G401.6 (cell line): ENCODE measurements around the gene TMEM11.

Experiments
- FAIRE-seq: peaks from 2 replicates; lab custom pipeline; 2012; peaks lifted over from hg19 to GRCh38; lab: Jason Lieb, UNC

Gene TMEM11, protein sequence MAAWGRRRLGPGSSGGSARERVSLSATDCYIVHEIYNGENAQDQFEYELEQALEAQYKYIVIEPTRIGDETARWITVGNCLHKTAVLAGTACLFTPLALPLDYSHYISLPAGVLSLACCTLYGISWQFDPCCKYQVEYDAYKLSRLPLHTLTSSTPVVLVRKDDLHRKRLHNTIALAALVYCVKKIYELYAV

DNA sequence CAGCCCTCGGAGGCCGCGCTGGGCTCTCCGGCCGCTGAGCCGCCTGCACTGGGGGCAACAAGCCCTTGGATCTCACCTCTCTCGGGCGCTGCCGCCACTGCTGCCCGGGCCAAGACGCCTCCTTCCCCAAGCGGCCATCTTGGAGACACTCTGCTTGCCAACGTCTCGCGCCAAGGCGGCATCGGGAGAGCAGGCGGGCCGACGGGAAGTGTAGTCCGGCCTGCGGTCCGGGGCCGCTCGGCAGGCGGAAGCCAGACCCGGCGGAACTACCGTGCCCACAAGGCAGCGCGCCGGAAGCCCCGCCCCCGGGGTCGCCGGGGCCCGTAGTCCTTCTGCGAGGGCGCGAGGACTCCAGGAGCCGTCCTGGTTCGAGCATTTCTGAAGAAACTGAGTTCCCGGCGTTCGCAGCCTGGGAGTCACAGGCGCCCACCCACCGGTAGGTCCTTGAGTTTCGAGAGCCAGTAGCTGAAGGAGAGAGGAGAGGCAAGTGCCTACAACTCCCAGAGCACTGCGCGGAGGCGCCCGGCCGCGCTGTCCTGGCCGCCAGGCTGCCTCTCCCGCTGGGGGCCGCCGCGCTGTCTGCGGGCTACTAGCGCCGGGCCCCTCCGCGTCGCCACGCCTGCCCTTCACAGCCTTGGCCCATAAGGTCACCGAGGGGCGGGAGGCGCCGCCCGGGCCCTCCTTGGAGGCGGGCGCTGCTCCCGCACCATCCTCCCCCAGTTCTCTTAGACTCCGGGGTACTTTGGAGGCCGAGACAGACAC is at the start of gene TMEM11:
TMEM11 (minus strand) TSS at position 147 of the 762 bp plus-strand sequence; CDS start at position 138, 9 bp downstream.
- peak; percentile 50 for FAIRE-seq

- FAIRE-seq, result no peak
Measured at GRCh38 chr17:21263376-21263775, 49.4 kb upstream of the TMEM11 start.

DNA sequence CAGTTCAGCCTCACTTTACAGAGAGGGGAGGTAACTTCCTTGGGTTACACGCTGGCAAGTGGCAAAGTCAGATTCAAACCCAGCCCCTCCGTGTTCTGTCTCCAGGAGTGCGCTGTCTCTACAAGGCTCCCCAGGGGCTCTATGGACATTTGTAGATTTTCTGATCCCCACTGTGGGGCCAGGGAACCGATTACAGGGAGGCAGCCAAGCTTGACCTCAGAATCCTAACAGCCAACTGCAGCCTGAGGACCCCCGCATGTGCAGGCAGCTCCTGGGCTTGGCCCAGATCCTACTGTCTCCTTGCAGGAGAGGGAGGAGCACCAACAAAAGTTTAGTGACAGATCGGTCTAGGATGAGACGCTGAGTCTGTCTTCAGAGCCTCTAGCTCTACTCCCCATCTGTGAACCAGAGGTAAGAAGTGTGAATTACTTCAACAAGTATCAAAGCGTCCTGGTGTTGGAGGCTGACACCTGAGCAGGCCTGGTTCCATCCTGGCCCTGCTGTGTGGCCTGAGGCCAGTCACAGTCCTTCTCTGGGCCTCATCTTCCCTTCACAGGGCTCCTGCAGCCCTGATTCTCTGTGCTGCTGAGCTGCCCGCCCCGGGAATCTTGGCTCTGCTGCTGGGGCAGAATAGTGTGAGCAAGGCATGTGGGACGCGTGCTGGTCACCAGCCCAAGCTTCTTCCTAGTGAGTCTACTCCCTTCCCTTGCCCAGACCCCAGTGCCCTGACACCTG is 48.5 kb upstream of the TMEM11 start:
- no peak for FAIRE-seq

DNA sequence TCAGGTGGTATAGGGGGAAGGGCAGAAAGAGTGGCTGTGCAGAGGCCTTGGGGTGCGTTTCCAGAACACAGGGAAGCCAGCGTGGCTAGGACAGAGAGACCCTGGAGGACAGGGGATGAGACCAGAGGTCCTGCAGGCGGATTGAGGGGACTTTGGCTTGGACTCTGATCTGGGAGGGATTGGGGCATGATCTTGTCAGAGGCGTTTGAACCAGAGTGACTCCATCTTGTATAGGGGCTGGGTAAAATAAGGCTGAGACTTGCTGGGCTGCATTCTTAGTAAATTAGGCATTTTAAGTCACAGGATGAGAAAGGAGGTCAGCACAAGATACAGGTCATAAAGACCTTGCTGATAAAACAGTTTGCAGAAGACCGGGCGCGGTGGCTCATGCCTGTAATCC is 44.6 kb upstream of the TMEM11 start:
- FAIRE-seq, result no peak

GRCh38 chr17:21253646-21254441 is 39.9 kb upstream of the TMEM11 start:
- FAIRE-seq, result no peak

DNA sequence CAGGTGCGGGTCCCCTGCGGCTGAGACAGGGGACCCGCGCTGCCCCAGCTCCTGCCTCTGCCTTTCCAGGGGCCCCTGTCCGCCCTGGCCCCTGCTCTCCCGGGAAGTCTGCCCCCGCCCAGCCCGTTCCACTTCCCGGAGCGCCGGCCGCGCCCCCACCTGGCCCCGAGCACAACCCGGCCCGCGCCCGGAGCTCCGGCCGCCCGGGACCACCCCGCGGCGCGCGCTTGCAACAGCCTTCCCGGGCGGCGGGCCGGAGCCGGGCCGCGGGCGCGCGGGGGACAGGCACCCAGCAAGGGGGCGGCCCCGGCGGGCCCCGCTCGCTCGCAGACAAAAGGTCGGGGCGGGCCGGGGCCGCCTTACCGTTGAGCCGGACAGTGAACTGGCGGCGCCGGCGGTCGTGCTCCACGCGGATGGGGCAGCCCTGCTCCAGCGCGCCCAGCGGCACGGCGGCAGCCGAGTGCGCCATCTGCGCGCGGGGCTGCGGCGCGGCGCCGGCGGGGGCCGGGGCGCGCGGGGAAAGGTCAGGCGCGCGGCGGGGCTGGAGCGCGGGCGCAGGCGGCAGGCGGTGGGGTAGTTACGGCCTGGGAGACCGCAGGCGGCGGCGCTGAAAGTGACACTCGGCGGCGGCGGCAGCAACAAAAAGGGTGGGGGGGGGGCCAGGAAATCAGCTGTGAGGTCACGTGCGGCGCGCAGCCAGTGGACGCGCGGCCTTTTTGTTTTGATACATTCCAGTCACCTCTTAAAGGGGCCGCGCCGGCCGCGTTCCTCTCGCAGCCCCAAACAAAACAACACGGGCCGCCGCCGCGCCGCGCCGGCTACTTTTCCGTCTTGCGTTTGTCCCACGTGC is 39.1 kb upstream of the TMEM11 start, which contains the start of gene NATD1:
NATD1 (minus strand) TSS at position 615 of the 850 bp plus-strand sequence; CDS start at position 469, 146 bp downstream.
- FAIRE-seq, result no peak

DNA sequence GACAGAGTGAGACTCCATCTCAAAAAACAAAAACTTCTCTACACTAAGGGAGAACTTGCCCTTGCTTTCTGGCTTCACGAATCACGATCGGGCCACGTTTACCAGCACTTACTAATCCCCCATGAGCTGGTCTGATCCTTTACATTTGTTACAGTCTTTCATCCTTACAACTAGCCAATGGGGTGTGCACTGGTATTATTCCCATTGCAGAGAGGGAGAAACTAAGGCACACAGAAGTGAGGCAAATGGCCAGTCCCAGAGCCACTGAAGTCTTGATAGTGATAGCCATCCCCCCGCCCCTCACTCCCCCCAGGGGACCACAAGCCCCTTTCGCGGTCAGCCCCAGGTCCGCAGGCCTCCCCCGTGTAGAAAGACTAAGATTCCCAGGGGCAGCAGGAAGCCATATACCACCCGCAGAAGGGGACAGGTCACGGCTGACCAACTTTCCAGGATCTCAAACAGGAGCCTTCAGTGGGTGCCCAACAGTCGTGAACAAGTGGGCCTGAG is 38.4 kb upstream of the TMEM11 start:
- FAIRE-seq, result no peak

DNA sequence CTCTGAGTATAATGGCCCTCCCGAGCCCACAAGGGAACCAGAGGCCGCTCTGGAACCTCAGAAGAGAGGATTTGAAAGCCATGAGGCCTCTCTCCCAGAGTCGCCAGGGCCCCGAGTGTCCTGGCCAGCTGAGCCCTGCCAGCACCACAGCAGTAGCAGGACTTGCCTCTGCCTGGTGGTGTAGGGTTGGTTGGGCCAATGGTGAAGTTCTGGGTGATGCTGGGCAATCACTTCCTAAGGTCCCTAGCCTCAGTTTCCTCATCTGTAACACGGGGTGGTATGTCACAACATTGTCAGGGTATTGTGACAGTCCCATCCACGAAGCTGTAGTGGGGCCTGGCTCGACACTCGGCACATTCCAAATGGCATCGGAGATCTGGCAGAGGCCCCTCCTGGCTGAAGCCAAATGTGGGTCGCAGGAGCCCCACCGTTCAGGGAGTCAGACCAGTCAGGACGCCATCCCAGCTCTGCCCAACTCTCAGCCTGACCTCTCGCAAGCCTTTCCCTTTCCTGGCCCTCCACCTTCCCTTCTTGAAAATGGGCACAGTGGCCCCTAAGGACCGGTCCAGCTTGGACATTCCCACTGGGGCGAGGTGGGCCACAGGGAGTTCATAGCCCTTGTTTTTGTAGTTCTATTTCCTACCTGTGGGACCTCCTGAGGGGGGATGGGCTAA is 37.5 kb upstream of the TMEM11 start:
- FAIRE-seq, result no peak

- no peak for FAIRE-seq
Measured at GRCh38 chr17:21250854-21251253, 36.9 kb upstream of the TMEM11 start.

GRCh38 chr17:21249920-21250703 is 36.2 kb upstream of the TMEM11 start:
- no peak for FAIRE-seq

- FAIRE-seq, result no peak
Measured at GRCh38 chr17:21249086-21249795, 35.3 kb upstream of the TMEM11 start.

- FAIRE-seq, result no peak
Measured at GRCh38 chr17:21248500-21248899, 34.5 kb upstream of the TMEM11 start.

GRCh38 chr17:21247552-21248258 is 33.7 kb upstream of the TMEM11 start:
- no peak for FAIRE-seq

GRCh38 chr17:21246698-21247097 is 32.7 kb upstream of the TMEM11 start:
- FAIRE-seq, result no peak

GRCh38 chr17:21245639-21246084 is 31.7 kb upstream of the TMEM11 start:
- FAIRE-seq, result no peak

DNA sequence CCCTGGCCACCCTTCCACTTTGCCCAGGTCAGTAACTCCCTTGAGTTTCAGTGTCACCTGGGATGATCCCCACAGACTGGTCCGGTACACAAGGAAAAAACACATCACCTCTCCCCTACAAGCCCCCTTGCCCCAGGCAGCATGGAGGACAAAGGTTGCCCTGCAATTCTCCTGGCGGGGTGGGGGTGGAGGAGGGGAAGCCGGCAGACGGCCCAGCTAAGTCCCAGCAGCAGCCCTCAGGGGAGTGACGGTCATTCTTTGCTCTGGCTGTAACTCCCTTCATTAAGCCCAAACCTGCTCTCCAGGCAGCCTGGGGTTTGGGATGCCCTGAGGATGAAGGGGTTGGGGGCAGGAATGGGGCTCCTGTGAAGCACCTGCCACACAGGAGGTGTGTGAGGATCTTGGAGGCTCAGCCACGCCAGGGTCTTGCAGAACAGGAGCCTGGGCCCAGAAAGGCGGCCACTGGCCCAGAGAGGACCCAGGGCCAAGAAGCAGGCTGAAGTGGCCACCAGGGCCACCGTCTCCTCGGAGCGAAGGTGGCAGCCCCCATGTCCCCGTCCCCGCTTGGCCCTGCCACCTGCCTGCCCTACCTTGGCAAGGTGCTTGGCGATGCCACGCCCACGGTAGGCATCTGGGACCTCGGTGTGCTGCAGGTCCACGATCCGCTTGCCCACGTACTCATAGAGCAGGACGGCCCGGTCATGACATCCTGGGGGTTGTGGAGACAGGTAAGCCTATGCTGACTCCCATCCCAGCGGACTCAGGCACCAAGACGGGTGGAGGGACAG is 29.7 kb upstream of the TMEM11 start:
- FAIRE-seq, result no peak

DNA sequence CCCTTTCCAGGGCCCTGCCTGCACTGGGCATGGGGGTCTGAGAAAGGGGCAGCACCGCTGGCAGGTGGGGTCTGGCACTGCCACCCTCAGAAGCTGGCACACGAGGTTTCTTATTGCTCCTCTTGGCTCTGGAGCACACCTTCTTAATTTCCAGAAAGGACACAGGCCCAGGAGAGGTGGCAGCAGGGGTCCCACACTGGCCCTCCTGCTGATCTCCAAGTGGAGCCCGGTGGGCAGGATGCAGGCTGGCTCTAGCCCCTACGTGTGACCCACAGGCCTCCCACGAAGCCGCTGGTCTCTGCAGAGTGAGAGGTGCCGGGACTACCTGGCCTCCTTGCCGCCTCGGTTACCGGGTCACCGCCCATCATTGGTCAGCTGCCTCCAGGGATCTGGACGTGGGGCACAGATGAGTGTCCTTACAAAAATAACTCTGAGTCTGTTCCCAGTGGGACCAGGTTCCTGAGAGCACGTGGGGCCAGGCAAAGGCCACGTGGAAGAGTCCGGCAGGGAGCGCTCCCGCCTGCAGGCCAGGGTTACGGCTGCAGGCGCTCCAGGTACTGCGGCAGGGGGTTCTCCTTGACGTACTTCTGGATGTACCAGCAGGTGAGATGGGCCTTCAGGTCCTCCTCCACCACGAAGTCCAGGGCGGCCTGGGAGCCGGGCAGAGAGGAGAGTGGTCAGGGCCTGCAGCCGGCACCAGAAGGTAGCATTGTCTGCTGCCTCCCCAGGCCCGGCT is 29.0 kb upstream of the TMEM11 start:
- no peak for FAIRE-seq
